Mammary epithelial cell (primary cell): Measurements from ENCODE around the gene RELN.

ENCODE experiments used
- CTCF ChIP-seq, 2 donors: IDR thresholded peaks in 1 of 2; conservative IDR thresholded peaks in 1 of 2; 2 replicates each; pipeline ENCODE4 v1.5.1; 2011 to 2012; ENCODE audit warnings: inconsistent platforms in 2 of 2, low read length in 2 of 2, mild to moderate bottlenecking in 2 of 2, control low read depth in 1 of 2, low read depth in 1 of 2; ENCODE audit not compliant: insufficient read depth in 1 of 2; ENCODE audit errors: extremely low read depth in 1 of 2
- EZH2 ChIP-seq: IDR thresholded peaks from 2 replicates; pipeline ENCODE4 v1.6.1; 2012; ENCODE audit warnings: low read length, inconsistent platforms, borderline replicate concordance

GRCh38 chr7:103533761-103534160 is 455.7 kb downstream of the RELN start:
- no peak for TF ChIP-seq CTCF (conservative IDR thresholded peaks at IDR 0.05 in 1 of 2, IDR thresholded peaks at IDR 0.05 in 1 of 2; ENCODE audit: extremely low read depth in 1 of 2, insufficient read depth in 1 of 2, low read depth in 1 of 2, low read length in 2 of 2)
- TF ChIP-seq EZH2: no peak
